GM12878 (cell line): ENCODE data around the gene TRIM77. TPM values are rescaled to one million over a fixed set of nuclear protein-coding genes. Genes with fewer than 3 reads are reported as not detected.

Experiments
- ATAC-seq: fragments of 200-7000 bp; cut with Tn5 transposase; 3 replicates; pipeline ENCODE4 v1.9.1; 2020; ENCODE audit warnings: mild to moderate bottlenecking, moderate library complexity
- BruUV-seq: library from RNA; stranded (reverse); fragments of 400-500 nt; replicated peaks from 2 replicates; lab custom pipeline; 2021; lab: Mats Ljungman, UMichigan
- CTCF ChIA-PET: fragments of 300-600 bp; sonication (Branson Sonifier 250); formaldehyde crosslinking; extraction: SDS; loops from one replicate; lab custom pipeline; 2021; ENCODE audit warnings: inconsistent platforms; lab: Yijun Ruan, JAX
- POLR2A ChIA-PET: fragments of 350-600 bp; formaldehyde crosslinking; extraction: SDS; loops from one replicate; lab custom pipeline; 2021; ENCODE audit warnings: inconsistent platforms; lab: Charles Lee
- RAD21 ChIA-PET: fragments of 300-600 bp; sonication (Branson Sonifier 250); formaldehyde crosslinking; loops from one replicate; lab custom pipeline; 2023; ENCODE audit warnings: antibody characterized with exemption; ENCODE audit not compliant: unreplicated experiment; lab: Charles Lee
- SMC1A ChIA-PET: fragments of 300-600 bp; sonication (Branson Sonifier 250); formaldehyde crosslinking; loops from one replicate; lab custom pipeline; 2023; ENCODE audit not compliant: unreplicated experiment, uncharacterized antibody; lab: Charles Lee
- DNase-seq: peaks from one replicate; pipeline ENCODE4 v3.0.0-alpha.2; 2011; ENCODE audit warnings: low read depth, low spot score
- FAIRE-seq: peaks from 3 replicates; lab custom pipeline; 2011; peaks lifted over from hg19 to GRCh38; lab: Jason Lieb, UNC
- H2AFZ ChIP-seq: 2 replicates; pipeline ENCODE4 v1.6.0; 2011; ENCODE audit warnings: low read depth, low read length, control low read depth; ENCODE audit not compliant: control insufficient read depth
- H3K27ac ChIP-seq: 2 replicates; pipeline ENCODE4 v1.5.1; 2011; ENCODE audit warnings: control low read depth; ENCODE audit not compliant: control insufficient read depth, insufficient read depth
- H3K27me3 ChIP-seq, 2 experiments: replicated peaks in 1 of 2; 2 replicates each; pipeline versions ENCODE4 v1.6.0 to v1.6.1; 2011; ENCODE audit warnings: low read length in 1 of 2; ENCODE audit not compliant: control insufficient read depth in 2 of 2, insufficient read depth in 2 of 2
- H3K36me3 ChIP-seq, 2 experiments: 2 replicates each; pipeline ENCODE4 v1.5.1; 2011; ENCODE audit warnings: low read length in 1 of 2; ENCODE audit not compliant: control insufficient read depth in 2 of 2, insufficient read depth in 2 of 2
- H3K4me1 ChIP-seq: 2 replicates; pipeline ENCODE4 v1.6.1; 2011; ENCODE audit warnings: mild to moderate bottlenecking, low read length, moderate library complexity, mixed read lengths; ENCODE audit not compliant: control insufficient read depth, insufficient read depth
- H3K4me2 ChIP-seq: 2 replicates; pipeline ENCODE4 v1.6.0; 2011; ENCODE audit warnings: control low read depth; ENCODE audit not compliant: control insufficient read depth, insufficient read depth
- H3K4me3 ChIP-seq: fragments of 200-600 bp; sonication (generic); 2 replicates; pipeline ENCODE4 v1.5.1; 2016
- H3K79me2 ChIP-seq: 2 replicates; pipeline ENCODE4 v1.6.0; 2011; ENCODE audit warnings: low read length; ENCODE audit not compliant: control insufficient read depth, insufficient read depth
- H3K9ac ChIP-seq: 2 replicates; pipeline ENCODE4 v1.8.0; 2011; ENCODE audit warnings: low read length, control low read depth, mixed read lengths; ENCODE audit not compliant: control insufficient read depth, insufficient read depth
- H3K9me3 ChIP-seq: replicated peaks from 3 replicates; pipeline ENCODE4 v1.5.1; 2011; ENCODE audit warnings: mild to moderate bottlenecking, low read length; ENCODE audit not compliant: control insufficient read depth, insufficient read depth
- H4K20me1 ChIP-seq: 2 replicates; pipeline ENCODE4 v1.6.0; 2011; ENCODE audit not compliant: control insufficient read depth, insufficient read depth
- BCL3 ChIP-seq: IDR thresholded peaks from 2 replicates; pipeline ENCODE4 v1.6.1; 2011; ENCODE audit warnings: borderline replicate concordance, low read depth, mild to moderate bottlenecking, moderate library complexity, low read length; ENCODE audit not compliant: insufficient read depth, poor library complexity, severe bottlenecking
- BHLHE40 ChIP-seq, 2 experiments: fragments of 450-650 bp in 1 of 2; IDR thresholded peaks; 2 replicates each; pipeline ENCODE4 v1.6.1; 2011 to 2017; ENCODE audit warnings: low read depth in 2 of 2, borderline replicate concordance in 1 of 2, improper control_type of control experiment in 1 of 2, low read length in 1 of 2, mild to moderate bottlenecking in 1 of 2
- BRCA1 ChIP-seq: IDR thresholded peaks from 2 replicates; pipeline ENCODE4 v1.6.1; 2011; ENCODE audit warnings: low read depth, low read length, improper control_type of control experiment
- CEBPB ChIP-seq, 2 experiments: fragments of 150-350 bp in 1 of 2; IDR thresholded peaks; 2 replicates each; pipeline ENCODE4 v1.6.1; 2012 to 2014; ENCODE audit warnings: low read depth in 2 of 2, low read length in 2 of 2, borderline replicate concordance in 1 of 2, inconsistent platforms in 1 of 2
- EGR1 ChIP-seq, 2 experiments: IDR thresholded peaks; 1 replicate in 1 of 2; 2 replicates in 1 of 2; pipeline ENCODE4 v1.6.1; 2011 to 2012; ENCODE audit warnings: low read depth in 2 of 2, low read length in 2 of 2, borderline replicate concordance in 1 of 2, mild to moderate bottlenecking in 1 of 2, moderate library complexity in 1 of 2
- FOS ChIP-seq: IDR thresholded peaks from 3 replicates; pipeline ENCODE4 v1.6.1; 2011; ENCODE audit warnings: borderline replicate concordance; ENCODE audit not compliant: insufficient read length; ENCODE audit errors: extremely low read depth
- HCFC1 ChIP-seq: fragments of 150-350 bp; IDR thresholded peaks from 2 replicates; pipeline ENCODE4 v1.6.1; 2014; ENCODE audit warnings: low read length
- HDAC6 ChIP-seq: fragments of 200-600 bp; sonication (generic); IDR thresholded peaks from one replicate; pipeline ENCODE4 v1.8.0; 2017; ENCODE audit warnings: antibody characterized with exemption; ENCODE audit not compliant: unreplicated experiment
- RUNX3 ChIP-seq: IDR thresholded peaks from 2 replicates; pipeline ENCODE4 v1.6.1; 2012; ENCODE audit warnings: low read length, inconsistent platforms
- SKIL ChIP-seq: fragments of 450-650 bp; IDR thresholded peaks from 2 replicates; pipeline ENCODE4 v1.6.1; 2017; ENCODE audit warnings: mild to moderate bottlenecking, low read depth, inconsistent platforms; ENCODE audit not compliant: poor library complexity, severe bottlenecking
- SMARCA5 ChIP-seq: fragments of 450-650 bp; IDR thresholded peaks from 2 replicates; pipeline ENCODE4 v1.6.1; 2017; ENCODE audit warnings: mild to moderate bottlenecking
- USF1 ChIP-seq: IDR thresholded peaks from 2 replicates; pipeline ENCODE4 v1.6.1; 2011; ENCODE audit warnings: borderline replicate concordance, low read depth, mild to moderate bottlenecking, moderate library complexity, mixed read lengths, low read length; ENCODE audit not compliant: insufficient read depth; ENCODE audit errors: extremely low read length
- WRNIP1 ChIP-seq: IDR thresholded peaks from 2 replicates; pipeline ENCODE4 v1.6.1; 2011; ENCODE audit warnings: low read depth, low read length, improper control_type of control experiment, borderline replicate concordance
- ZBTB33 ChIP-seq: fragments of 450-650 bp; IDR thresholded peaks from 2 replicates; pipeline ENCODE4 v1.6.1; 2017; ENCODE audit warnings: mild to moderate bottlenecking
- WGBS: methylation state at CpG from one replicate; pipeline ENCODE4 v1.1.6; 2016; ENCODE audit warnings: low lambda C conversion rate; ENCODE audit not compliant: insufficient replicate concordance, insufficient coverage; ENCODE audit errors: missing lambda C conversion rate; 5-methylcytosine and 5-hydroxymethylcytosine counted together
- in situ Hi-C: fragments of 300-500 bp; cut with MboI; formaldehyde crosslinking; loops from 9 replicates; pipeline ENCODE4 v1.14.3; 2018; ENCODE audit warnings: mixed read lengths
- intact Hi-C: fragments of 100-400 bp; cut with micrococcal nuclease; formaldehyde crosslinking; loops from one replicate; pipeline ENCODE4 v1.14.2; 2022; ENCODE audit not compliant: unreplicated experiment
- polyA plus RNA-seq, 11 experiments: library from polyadenylated mRNA; depleted of rRNA in 4 of 11; unstranded in 6 of 11; stranded (reverse) in 5 of 11; fragments of >200 nt; fragmentation: Nextera tagmentation in 4 of 11; fragmentation: Illumina TruSeq in 1 of 11; extraction: Ambion mirVana in 4 of 11; extraction: Trizol in 1 of 11; gene quantifications; 1 replicate in 1 of 11; 2 replicates in 10 of 11; pipeline versions ENCODE4 v1.2.1 to v1.2.3, GENCODE V29; 2011 to 2016; ENCODE audit warnings: inconsistent platforms in 2 of 11, missing spikeins in 2 of 11, low read depth in 1 of 11
- total RNA-seq, 4 experiments: library from RNA; depleted of rRNA in 3 of 4; stranded (reverse); fragments of >200 nt in 3 of 4; fragmentation: Illumina TruSeq in 1 of 4; extraction: Trizol in 1 of 4; gene quantifications; 2 replicates each; pipeline versions ENCODE4 v1.2.1 to v1.2.3, GENCODE V29; 2013 to 2021

Gene TRIM77
- total and polyA plus RNA-seq, 10 of the 15 experiments (the other 5 are each of a cell fraction or from before 2014, with no cell fraction given) = not detected

- TF ChIP-seq SKIL (no peak), BRCA1 (no peak), BHLHE40 (IDR thresholded peaks at IDR 0.05; ENCODE audit: borderline replicate concordance in 1 of 2, low read depth in 2 of 2, low read length in 1 of 2) (no peak), EGR1 (IDR thresholded peaks at IDR 0.05; ENCODE audit: borderline replicate concordance in 1 of 2, low read depth in 2 of 2, low read length in 2 of 2) (no peak), FOS (no peak), ZBTB33 (no peak), HDAC6 (no peak)
These were observed 26.5 kb downstream of the TRIM77 start (continued) for GRCh38 chr11:89736566-89736965.

- ChIA-PET RAD21 (no interaction called here), POLR2A (no interaction called here), SMC1A (no interaction called here), CTCF (no interaction called here)
- FAIRE-seq (no peak), DNase-seq (no peak), ATAC-seq (no peak)
- no peaks in the 10 kb centered on the region for H4K20me1 ChIP-seq
- H3K4me1 ChIP-seq = no peaks in the 10 kb centered on the region
- 0% methylated on average over 3 of the region's 3 CpGs for WGBS
- no peaks in the 10 kb centered on the region for H3K79me2 ChIP-seq
- in situ Hi-C loops = no loop called here
- H3K36me3 ChIP-seq = no peaks in the 10 kb centered on the region
- no peak overlapping the region for H3K4me2 ChIP-seq
- H3K4me3 ChIP-seq = no peak overlapping the region
- H3K27ac ChIP-seq = no peak overlapping the region
- no peak overlapping the region for H2AFZ ChIP-seq
- no peaks in the 10 kb centered on the region for H3K27me3 ChIP-seq
- BruUV-seq = no TSS peak
- intact Hi-C loops = no loop called here
- no peak overlapping the region for H3K9ac ChIP-seq
- H3K9me3 ChIP-seq = no peaks in the 10 kb centered on the region
- no peak for TF ChIP-seq HDAC6
- no peak for TF ChIP-seq SMARCA5
- TF ChIP-seq CEBPB (IDR thresholded peaks at IDR 0.05; ENCODE audit: borderline replicate concordance in 1 of 2, low read depth in 2 of 2, low read length in 2 of 2) = no peak
- no peak for TF ChIP-seq HCFC1
- no peak for TF ChIP-seq WRNIP1
- TF ChIP-seq RUNX3 = no peak
- no peak for TF ChIP-seq BCL3
- no peak for TF ChIP-seq USF1
These were observed 27.0 kb downstream of the TRIM77 start for GRCh38 chr11:89737116-89737515.
